Bone marrow (tissue), 2 donors: ENCODE results near the gene SLC6A19.
"Not testable (repeated sequence)": the region's sequence is repeated elsewhere in the genome, so short reads cannot be mapped to it uniquely, and the experiment has no call there.

Experiments used
- DNase-seq, 2 donors: peaks; one replicate each; lab custom pipeline; 2025; lab: John Stamatoyannopoulos, UW

The SLC6A19 gene

DNA sequence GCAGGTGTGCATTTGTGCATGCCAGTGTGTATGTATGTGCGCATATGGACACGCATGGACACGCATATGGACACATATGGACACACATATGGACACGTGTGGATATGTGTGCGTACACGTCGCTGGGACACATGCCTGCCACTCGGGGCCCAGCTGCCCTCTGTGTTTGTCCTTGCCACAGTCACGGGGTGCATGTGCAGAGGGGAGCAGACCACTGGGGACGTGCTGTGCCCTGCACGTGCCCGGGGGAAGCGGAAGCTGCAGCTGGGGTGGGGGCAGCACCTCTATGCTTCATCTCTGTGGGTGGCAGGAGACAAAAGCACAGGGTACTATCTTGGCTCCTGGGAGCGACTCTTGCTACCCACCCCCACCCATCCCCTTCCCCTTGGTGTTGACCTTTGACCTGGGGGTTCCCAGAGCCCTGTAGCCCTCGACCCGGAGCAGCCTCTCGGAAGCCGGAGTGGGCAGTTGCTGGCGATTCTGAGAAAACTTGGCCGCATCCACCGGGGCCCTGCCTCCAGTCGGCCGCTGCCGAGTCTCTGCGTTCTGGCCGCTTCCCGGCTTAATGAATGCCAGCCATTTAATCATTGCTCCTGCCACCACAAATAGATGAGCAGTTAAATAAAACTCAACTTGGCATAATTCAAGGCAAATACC, 21.4 kb downstream of the SLC6A19 start:
- no peak for DNase-seq

DNA sequence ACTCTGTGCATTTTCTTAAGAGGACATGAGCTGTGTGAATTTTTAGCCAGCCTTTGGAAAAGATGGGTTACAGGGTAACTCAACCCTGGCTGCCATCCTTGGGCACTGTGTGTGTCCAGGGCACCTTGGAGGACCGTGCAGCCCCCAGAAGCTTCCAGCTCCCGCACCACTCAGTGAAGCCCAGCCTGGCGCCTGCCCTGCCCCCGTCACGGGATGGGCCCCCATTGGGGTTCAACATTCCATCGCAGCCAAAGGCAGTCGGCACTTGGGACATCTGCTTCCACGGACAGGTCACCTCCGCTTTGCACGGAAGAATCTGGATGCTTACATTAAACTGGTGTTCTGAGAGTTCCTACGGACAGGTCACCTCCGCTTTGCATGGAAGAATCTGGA, 21.9 kb downstream of the SLC6A19 start:
- DNase-seq = no peak

DNA sequence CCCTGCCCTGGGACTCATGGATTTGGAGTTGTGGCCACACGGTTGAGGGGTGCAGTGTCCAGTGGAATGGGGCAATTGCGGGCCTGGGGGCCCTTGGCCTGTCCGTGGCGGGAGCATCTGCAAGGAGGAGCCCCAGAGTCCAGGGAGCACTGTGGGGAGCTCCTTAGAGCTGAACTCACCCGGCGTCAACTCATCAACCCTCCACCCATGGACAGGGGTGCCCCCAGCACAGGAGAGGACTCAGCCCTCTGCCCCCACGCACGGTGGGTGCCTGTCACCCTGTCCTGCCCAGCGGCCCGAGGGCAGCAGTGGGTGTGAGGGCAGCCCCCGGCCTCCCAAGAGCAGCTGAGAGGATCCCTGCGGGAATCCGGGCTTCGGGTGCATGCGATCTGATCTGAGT, 23.2 kb downstream of the SLC6A19 start:
- no peak for DNase-seq

DNA sequence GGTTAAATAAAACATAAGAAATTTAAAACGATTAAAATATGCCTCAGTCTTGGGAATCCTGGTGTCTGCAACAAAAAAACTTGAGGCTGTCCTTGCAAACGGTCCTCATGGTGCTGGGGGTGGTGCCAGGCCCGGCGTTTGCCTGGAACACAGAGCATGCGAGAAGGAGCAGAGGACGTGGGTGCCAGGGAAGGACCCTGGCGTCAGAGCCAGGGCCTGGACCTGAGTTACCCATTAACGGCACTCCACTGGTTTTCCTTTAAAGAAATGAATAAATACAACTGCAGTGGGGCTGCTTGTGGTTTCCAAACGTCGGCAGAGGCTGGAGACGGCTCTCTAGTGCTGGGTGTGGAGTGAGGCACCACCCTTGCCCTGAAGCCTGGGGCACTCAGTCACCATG, 23.7 kb downstream of the SLC6A19 start, which contains the start of gene SLC6A18:
Gene SLC6A18 (plus strand): TSS at position 301 of the 400 bp plus-strand sequence. CDS start 97 bp downstream, at position 398.
- DNase-seq = no peak

DNA sequence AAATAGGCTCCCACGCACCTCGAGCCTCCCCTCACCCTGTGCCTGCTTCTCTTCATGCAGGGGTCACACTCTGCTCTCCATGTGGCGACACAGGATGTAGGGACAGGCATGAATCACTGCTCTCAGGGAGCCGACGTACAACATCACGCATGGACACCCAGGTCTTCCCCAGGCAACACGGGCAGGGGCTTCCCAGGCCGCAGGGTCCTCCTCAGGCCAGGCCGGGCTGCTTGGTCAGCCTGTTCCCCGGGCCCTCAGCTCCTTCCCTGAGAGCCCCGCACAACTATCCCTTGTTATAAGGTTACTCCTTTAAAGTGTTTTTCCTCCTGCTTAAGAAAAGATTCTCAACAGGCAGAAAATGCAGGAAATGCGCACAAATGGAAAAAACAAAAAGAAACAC, 24.8 kb downstream of the SLC6A19 start:
- DNase-seq = no peak

DNA sequence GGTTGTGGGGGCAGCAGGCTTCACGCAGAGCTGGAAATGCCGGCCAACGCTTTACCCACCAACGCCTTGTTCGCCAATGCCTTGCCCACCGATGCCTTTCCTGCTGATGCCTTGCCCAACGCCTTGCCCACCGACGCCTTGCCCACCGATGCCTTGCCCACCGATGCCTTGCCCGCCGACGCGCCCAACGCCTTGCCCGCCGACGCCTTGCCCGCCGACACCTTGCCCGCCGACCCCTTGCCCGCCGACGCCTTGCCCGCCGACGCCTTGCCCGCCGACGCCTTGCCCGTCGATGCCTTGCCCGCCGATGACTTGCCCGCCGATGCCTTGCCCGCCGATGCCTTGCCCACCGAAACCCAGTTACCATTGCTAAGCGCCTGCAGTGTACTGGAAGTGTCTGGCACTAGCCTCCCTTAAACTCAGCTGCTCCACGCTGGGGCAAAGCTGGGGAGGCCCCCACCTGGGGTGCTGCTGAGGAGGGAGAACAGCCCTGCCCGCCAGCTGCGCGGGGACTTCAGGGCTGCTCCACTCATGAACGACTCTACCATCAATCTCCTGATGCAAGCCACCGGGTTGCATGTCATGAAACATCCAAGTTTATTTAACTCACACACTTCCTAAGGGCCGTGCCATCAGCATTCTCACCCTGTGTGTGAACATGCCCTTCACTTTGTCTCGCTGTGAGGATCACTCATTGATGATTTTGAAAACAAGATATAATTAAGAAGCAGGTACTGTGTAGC, 25.6 kb downstream of the SLC6A19 start:
- no peak for DNase-seq

DNA sequence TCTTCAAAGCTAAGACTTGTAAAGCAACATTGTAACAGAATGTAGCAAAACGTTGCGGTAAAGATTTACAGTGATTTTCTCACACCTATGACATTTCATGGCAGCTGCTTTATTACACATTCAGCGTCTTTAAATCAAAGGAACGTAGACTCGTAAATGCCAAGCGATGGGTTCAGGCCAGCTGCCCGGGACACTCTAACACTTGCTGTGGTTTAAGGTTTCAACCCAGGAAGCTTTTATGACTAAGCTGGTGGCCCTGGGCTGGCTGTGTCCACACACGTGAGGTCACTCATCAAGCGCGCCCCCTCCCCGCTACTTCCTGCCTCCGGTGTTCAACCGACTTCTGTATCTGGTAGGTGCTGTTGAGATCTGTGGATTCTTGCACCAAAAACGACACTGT, 26.3 kb downstream of the SLC6A19 start:
- DNase-seq = no peak

DNA sequence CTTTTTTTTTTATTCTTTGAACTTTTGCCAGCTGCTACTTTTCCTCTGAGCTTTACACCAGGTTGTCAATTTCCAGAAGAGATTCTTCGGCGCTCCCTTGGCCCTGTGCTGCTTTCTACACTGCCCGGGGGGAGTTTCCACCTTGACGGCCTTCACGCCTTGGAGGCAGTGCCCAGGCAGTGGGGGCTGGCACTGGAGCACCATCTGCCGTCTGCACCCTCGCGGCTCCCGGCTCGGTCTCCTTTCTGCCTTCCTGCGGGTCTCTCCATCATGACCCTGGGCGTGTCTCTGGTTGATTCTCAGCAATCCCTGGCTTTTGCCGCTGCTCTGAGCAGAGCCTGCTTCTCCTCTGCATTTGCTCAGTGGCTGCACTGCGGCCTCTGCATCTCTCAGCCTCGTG, 26.7 kb downstream of the SLC6A19 start:
- DNase-seq = no peak

DNA sequence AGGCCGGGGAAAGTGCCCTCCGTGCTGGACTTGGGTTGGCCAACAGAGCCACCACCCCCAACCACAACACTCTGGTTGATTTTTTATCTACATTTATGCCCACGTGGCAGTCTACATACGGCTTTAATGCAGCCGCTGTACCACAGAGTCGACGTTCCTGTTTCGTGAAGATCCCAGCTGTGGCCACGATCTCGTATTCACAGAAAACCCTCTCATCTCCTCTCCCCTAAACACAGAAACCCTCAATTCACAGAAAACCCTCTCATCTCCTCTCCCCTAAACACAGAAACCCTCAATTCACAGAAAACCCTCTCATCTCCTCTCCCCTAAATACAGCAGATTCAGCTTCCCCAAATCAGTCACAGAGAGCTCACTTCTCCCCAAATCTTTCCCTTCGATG, 27.6 kb downstream of the SLC6A19 start:
- not testable (repeated sequence) for DNase-seq

DNA sequence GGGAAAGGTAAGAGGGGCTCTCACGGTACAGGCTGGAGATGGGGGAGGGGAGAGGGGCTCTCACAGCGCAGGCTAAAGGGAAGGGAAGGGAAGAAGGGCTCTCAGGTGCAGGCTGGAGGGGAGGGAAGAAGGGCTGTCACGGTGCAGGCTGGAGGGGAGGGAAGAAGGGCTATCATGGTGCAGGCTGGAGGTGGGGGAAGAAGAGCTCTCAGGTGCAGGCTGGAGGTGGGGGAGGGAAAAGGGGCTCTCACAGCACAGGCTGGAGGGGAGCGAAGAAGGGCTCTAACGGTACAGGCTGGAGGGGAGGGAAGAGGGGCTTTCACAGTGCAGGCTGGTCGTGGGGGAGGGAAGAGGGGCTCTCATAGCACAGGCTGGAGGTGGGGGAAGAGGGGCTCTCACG, 28.4 kb downstream of the SLC6A19 start:
- no peak for DNase-seq

DNA sequence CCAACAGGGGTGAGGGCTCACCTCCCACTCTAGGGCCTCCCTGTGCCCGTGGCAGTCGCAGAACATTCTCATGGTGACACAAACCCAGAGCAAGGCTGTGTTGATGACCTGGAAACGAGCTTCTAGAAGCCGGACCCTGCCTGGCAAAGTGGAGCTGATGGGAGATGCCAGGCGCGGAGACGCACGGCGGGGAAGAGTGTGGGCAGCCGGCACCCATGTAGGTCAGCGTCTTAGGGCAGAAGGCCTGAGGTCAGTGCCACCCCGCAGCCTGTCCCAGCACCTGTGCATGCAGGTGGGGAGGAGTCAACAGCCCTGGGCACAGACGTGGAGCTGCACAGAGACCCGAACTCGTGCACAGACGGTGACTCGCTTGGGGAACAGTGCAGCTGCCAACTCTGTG, 29.2 kb downstream of the SLC6A19 start:
- DNase-seq = no peak

DNA sequence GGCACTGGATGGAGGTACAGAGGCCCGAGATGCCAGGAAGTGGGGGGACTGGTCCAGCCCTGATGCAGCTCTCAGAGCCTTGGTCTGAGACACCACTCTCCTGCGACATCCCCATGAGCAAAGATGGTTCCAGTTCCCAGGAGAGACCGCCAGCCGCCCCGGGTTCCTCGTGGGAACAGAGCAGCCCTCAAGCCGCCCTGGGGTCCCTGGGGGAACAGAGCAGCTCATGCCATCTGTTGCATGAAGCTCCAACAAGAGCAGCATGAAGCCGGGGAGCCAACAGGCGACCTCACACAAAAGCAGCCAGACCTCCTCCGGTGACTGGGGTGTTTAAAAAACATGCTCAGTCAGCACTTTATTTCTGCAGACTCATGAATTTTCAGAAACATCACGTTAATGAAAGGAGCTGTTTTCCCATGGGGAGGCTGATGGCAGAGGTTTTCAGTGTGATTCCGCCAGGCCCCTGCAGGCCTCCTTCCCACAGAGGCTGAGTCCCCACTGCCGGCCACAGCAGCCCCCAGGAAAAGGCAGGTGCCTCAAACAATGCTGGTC, 30.0 kb downstream of the SLC6A19 start:
- DNase-seq = no peak

DNA sequence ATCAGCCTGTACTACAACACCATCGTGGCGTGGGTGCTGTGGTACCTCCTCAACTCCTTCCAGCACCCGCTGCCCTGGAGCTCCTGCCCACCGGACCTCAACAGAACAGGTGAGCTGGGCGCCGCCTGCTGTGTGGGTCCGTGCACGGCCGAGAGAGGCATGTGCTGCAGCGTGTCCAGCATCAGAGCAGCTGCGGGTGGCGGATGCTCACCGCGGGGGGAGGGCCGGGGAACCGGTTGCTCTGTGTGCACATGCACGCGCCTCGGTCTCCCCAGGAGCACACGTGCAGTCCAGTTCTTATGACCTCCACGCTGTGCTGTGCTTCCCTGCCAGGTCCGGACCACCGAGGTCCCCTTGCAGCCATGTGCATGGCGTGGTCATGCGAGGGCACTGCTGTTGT, 31.4 kb downstream of the SLC6A19 start:
- no peak for DNase-seq

DNA sequence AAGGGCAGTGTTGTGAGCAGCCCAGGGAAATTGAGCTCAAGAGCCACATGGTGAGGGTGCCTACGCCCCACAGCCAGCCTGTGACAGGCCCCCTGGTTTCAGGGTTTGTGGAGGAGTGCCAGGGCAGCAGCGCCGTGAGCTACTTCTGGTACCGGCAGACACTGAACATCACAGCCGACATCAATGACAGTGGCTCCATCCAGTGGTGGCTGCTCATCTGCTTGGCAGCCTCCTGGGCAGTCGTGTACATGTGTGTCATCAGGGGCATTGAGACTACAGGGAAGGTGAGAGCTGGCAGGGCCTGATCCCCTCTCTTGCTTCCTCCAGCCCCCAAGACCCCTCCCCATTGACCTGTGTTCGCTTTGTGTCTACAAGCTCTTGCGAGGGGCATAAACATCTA, 34.0 kb downstream of the SLC6A19 start:
- DNase-seq = no peak

DNA sequence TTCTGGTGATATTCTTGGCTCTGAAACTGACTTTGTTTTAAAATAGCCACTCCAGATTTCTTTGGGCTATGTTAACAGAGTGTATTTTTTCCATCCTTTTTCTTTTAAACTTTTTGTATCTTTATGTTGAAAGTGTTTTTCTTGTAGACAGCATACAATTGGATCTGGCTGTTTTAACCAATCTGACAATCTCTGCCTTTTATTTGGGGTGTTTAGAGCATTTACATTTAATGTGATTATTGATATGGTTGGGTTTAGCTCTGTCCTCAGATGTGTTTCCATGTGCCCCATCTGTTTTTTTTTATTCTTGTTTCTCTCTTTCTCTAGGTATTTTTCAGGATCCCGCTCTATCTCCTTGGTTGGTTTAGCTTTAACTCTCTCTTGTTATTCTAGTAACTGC, 34.4 kb downstream of the SLC6A19 start:
- no peak for DNase-seq

DNA sequence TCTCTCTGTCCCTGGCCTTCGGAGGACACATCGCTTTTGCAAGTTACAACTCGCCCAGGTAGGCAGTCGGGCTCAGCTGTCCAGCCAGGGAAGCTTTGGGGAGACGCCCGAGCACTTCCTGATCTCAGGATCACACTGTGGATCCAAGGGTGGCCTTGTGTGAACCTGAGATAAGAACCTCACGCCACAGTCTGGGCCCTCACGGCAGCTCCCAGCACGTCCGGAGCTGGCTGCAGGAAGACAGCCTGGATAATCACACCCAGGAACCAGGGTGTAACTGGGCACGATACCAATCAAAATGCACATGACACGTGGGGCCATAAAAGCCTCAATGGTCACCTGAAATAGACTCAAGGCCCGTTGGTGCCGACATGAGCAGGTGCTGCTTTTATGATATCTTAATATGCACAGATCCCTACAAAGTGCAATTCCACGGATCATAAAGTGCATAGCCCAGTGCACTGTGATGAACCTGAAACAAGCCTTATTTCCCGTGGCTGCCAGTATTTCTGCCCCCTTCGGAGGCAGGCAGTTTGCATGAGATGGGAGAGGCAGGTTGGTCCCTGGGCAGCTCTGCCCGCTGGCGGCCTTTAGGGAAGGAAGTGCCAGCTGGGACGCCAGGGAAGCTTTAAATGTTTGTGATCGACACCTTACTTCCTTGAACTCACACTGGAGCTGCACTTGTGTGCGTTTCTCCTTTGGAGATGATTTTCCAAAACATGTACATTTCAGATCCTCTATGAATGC, 38.3 kb downstream of the SLC6A19 start:
- DNase-seq = no peak

DNA sequence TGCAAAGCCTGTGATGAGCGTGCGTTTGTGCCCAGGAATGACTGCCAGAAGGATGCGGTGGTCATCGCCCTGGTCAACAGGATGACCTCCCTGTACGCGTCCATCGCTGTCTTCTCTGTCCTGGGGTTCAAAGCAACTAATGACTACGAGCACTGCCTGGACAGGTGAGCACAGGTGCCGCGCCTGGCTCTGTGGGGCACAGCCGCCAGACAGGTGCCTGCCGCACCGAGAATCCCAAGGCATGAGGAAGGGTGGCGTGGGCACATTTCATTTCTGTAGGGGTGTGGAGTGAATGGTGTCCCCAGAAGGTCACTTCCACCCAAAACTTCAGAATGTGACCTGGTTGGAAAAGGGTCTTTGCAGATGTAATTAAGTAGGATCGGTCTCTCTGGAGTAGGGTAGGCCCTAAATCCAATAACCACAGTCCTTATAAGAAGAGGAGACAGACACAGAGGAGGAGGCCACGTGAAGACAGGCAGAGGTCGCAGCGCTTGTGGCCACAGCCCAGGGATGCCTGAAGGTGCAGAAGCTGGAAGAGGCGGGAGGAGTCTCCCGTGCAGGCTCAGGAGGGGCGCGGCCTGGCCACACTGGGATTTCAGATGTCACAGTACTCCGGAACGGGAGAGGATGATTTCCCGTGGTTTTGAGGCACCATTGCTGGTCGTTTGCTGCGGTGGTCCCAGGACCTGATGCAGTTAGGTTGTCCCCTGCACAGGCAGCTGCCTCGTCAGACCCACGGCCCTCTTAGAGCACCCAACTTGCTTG, 39.3 kb downstream of the SLC6A19 start:
- DNase-seq = no peak

DNA sequence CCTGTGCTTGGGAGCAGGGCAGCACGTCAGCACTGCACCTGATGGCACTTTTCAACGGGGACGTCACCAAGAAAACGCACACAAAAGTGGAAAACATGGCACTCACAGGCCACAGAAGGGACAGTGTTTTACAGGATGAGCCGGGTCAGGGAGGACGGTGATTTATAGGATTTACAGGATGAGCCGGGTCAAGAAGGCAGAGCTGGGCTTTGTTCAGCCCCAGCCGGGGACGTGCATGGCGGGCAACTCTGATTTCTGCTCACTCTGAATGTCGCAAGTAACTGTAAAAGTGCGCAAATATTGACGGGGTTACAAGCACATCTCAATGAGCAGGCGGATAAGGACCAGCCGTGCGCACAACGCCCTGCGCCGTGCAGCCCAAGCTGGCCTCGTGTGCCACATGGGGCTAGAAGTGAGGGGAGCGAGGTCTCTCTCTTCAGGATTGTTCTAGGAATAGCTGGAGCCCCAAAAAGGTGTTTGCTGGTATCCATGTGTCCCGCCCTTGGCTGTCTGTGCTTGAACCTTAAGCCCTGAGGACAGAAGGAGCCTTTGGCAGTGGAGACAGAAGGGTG, 40.2 kb downstream of the SLC6A19 start:
- DNase-seq = no peak

DNA sequence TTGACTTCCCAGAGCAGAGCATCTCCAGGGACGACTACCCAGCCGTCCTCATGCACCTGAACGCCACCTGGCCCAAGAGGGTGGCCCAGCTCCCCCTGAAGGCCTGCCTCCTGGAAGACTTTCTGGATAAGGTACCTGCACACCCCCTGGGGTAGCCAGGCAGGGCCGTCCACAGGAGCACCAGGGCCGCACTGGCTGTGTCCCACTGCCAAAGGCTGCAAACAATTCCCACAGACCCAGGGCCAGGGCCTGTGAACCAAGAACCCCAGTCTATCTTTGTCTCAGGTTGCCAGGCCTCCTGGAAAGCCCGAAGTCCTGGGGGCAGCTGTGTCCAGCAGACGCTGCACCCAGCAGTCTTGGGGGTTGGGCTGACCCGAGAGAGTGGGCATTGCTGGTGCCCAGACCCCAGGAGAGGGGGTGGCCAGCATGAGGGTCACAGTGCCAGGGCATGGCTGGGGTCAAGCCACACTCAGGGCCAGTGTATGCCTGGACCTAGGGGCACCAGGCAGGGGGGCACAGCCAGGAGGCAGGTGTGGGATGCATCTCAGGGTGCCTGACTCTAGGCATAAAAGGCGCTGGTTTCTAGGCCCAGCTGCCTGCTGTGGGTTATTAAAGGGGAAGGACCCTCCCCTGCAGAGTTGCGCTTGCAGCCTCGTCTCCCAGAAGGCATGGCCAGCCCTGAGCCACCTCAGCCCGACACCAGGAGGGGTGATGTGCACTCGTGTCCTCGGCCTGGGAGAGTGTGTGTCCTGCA, 41.5 kb downstream of the SLC6A19 start:
- no peak for DNase-seq

DNA sequence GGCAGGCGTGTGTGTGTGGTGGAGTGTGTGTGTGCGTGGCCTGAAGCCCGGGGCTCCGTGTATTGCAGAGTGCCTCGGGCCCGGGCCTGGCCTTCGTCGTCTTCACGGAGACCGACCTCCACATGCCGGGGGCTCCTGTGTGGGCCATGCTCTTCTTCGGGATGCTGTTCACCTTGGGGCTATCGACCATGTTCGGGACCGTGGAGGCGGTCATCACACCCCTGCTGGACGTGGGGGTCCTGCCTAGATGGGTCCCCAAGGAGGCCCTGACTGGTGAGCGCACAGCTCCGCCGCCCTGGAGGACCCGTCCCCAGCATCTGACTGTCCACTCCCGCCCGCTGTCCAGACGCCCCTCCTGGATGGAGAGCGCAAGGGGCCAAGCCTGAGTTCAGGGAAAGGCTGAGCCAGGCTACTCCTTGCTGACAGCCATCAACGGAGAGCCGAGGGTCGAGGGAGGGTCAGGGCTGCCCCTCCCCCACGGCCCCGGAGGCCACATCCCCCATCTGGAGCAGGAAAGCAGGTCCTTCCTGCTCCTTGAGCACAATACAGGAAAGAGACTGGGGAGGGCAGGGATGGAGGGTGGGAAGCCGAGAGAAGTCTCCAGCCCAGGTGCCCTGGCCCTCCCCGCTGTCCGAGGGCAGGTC, 42.2 kb downstream of the SLC6A19 start:
- DNase-seq = no peak
